ENCODE data around the gene CELA3A.

DNA sequence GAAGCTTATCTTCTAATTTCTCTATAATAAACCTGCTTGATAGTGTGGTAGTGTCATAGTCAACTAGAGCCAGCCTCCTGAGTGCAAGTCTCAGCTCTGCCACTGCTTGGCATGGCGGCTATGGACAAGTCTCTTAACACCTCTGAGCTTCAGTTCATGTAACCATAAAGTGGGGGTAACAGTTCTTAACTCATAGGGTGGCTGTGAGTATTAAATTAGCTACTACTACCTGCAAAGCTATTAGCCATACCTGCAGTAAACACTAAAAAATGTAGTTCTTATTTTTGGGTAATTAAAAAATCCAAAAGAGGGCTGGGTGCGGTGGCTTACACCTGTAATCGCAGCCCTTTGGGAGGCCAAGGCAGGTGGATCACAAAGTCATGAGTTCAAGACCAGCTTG is 48.9 kb downstream of the CELA3A start:
- no peak for TF ChIP-seq POLR2AphosphoS5 (IDR thresholded peaks at IDR 0.05; ENCODE audit: low read depth, low read length)
- no peak for TF ChIP-seq REST (IDR thresholded peaks at IDR 0.05; ENCODE audit: insufficient read depth in 1 of 2, low read depth in 2 of 2, low read length in 2 of 2)
